CD1c-positive myeloid dendritic cell (primary cell): ENCODE results near the gene MYO1B.

Experiments used
- DNase-seq: peaks from one replicate; pipeline ENCODE4 v3.0.0-alpha.2; 2016; ENCODE audit errors: extremely low spot score

MYO1B gene

DNA sequence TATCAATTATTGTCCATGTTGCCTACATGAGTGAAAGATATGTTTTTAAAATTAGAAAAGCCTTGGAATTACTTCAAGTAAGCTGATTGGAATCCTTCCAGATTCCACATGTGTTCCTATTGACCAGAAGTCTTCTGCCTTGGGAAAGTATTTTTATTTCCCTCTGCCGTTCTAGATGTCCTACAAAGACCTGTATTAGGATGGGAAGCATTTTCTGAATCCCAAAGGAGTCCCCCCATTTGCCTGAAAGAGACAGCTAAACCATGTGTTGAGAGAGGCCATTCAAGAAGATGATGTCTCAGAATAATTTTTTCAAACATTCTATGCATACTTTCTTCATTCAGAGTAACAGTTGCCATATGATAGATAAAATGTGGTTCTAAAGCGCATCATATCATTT lies 19.0 kb upstream of the MYO1B start:
- DNase-seq, result no peak

- no peak for DNase-seq
Observed at GRCh38 chr2:191228333-191228732, 16.9 kb upstream of the MYO1B start.

DNA sequence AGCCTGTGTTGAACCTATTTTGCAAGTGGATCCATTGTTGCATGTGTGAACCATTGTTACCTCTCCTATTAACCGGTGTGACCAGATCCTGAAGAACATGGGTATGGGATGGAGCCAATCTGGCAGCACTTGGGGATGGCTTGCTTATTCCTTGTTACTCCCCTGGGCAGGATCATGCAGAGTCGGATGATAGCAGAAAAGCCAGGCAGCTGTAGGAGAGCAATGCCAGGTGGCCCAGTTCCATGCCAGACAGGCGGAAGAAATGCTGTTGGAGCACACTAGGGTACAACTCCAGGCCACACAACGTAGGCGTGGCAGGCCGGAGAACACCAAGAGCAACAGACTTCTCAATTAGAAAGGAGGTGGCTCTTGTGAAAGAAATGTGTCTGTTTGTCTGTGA lies 16.3 kb upstream of the MYO1B start:
- DNase-seq, result no peak

- no peak for DNase-seq
Observed at GRCh38 chr2:191230174-191230573, 15.0 kb upstream of the MYO1B start.

- no peak for DNase-seq
Observed at GRCh38 chr2:191231995-191232394, 13.2 kb upstream of the MYO1B start.

- DNase-seq, result no peak
Observed at GRCh38 chr2:191233533-191233932, 11.7 kb upstream of the MYO1B start.

DNA sequence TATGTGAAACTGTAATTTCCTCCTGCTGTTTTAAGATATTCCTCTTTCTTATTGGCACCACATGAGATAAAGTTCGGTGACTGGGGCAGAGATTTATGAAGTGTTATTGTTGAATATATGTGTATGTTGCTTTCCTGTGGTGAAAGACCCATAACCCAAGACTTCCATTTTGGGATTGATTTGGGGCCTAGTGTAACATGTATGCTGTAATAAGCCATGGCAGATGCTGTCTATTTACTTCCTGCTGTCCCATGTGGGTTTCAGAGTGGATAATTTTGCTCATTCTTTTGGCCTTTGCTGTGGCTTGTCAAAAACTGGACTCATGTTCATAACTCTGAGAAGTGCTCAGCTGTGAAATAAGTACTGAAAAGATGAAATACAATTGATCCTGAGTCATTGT lies 10.8 kb upstream of the MYO1B start:
- no peak for DNase-seq

- no peak for DNase-seq
Observed at GRCh38 chr2:191240871-191241270, 4.3 kb upstream of the MYO1B start.

- DNase-seq, result no peak
Observed at GRCh38 chr2:191241418-191241817, 3.8 kb upstream of the MYO1B start.

GRCh38 chr2:191243154-191243553 lies 2.0 kb upstream of the MYO1B start:
- DNase-seq, result no peak

DNA sequence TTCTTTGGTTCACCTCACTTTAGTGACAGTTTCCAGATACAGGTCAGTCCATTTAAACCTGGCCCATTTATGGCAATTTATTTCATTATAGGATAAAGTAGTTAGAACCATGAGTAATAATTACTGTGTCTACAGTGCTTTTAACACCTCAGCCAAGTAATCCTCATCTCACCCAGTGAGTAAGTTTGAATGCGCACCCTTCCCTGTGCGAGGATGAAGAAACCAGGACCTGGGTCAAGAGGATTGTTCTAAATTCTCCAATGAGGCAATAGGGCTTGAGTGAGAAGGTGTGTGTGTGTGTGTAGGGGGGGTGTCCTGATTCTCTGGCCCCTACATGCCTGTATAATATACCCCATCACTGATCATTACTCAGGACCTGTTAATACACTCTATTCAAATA lies 854 bp upstream of the MYO1B start:
- DNase-seq, result no peak

- DNase-seq, result no peak
Observed at GRCh38 chr2:191245869-191246531, 796 bp downstream of the MYO1B start.

DNA sequence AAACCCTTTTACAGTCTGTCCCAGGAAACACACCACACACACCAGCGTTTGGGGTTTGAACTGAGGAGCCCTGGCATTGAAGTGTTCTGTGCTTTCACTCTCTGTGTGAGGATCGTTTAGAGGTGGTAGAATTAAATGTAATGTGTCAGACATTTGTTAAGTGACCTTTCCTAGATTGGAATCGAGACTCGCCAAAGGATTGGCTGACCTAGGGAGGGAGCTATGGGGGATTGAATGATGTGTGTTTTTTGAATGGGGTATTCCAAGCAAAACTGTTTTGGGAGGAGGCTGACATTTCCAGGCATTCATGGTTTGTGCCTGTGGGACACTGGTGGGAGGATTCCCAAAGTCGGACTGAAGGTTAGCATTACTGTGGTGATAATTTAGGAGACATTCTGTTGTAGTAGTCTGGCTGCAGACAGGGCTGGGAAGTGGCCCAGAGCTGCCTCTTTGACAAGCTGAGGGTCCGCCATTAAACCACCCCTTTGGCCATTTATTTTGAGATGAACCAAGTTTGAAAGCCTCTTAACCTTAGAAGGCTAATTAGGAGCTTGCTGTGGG lies 1.7 kb downstream of the MYO1B start:
- DNase-seq, result no peak

DNA sequence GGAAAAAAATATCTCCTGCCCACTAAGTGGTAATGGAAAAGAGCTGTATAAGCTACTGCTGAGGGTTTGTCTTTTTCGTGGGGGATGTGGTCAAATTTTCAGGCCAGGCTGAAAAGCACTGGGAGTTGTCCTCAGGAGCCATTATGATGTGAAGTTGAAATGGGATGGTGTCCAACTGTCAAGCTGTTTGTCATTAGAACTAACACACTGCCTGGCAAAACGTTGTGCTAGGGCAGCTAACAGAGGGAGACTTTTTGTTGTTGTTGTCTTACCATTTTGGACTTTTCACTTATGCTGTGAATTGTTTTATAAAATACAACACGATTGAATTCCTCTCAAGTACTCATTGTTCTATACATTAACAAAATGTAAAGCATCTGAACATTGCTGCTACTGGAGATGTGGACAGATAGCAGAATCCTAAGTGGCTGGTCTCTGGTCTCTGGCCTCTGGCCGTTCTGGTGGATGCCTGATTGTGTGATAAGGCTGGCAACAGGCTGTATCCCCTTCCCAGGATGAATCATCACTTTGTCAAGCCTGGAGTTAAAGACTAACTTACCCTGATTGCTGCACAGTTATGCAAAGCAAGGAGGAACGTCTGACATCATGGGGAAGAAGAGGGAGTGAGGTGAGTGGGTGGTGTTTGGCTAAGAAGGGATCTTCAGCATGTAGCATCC lies 2.3 kb downstream of the MYO1B start:
- DNase-seq, result peak; percentile 37

DNA sequence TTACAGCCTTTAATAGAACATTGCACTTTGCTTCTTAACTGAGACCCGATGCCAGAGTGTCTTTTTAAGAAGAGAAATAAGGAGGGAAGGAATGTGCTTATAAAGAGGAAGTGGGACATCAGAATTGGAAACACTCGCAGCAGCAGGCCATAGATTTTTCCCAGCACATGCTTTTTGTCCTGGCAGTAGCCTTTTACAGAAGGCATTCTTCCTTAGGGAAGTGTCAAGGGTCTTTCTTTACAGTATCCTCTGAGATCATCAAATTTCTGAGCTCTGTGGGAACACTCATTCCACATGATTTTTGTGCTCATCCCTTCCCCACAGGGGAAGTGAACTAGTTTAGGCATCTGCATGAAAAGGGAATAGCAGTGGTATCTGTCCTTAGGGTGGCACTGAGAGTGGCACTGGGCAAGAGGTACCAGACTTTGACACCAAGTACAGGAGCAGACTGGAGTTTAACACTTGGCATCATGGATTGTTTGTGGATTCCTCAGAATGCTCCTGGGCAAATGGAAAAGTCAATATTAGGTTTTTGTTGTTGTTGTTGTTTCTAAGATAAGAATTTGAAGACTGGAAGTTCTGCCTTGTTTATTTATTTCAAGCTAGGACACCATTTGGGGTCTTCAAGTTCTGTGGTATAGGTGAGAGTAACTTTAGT lies 4.1 kb downstream of the MYO1B start:
- no peak for DNase-seq

GRCh38 chr2:191250400-191250799 lies 5.2 kb downstream of the MYO1B start:
- no peak for DNase-seq

DNA sequence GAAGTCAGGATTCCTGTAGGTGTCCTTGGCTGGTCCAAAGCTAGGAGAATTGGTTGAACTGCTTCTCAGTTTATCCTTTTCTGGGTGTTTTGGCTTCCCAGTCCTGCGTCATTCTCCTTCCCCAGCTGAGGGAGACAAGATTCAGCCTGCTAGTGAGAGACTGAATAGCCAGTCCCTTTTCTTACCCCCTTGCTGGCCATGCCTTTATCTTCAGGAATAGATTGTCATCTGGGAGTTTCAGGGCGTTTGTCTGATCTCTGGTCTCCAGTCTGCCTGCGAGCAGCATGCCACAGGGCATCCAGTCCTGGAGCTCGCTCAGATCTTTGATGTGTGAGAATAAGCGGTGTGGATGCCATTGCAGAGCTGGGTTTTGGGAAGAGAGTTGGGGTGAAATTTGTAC lies 5.8 kb downstream of the MYO1B start:
- DNase-seq, result no peak

GRCh38 chr2:191252699-191253098 lies 7.5 kb downstream of the MYO1B start:
- DNase-seq, result no peak

- no peak for DNase-seq
Observed at GRCh38 chr2:191253476-191253875, 8.3 kb downstream of the MYO1B start.

GRCh38 chr2:191255271-191255670 lies 10.1 kb downstream of the MYO1B start:
- no peak for DNase-seq

GRCh38 chr2:191255756-191256312 lies 10.6 kb downstream of the MYO1B start:
- DNase-seq, result no peak

- no peak for DNase-seq
Observed at GRCh38 chr2:191257934-191258333, 12.7 kb downstream of the MYO1B start.

DNA sequence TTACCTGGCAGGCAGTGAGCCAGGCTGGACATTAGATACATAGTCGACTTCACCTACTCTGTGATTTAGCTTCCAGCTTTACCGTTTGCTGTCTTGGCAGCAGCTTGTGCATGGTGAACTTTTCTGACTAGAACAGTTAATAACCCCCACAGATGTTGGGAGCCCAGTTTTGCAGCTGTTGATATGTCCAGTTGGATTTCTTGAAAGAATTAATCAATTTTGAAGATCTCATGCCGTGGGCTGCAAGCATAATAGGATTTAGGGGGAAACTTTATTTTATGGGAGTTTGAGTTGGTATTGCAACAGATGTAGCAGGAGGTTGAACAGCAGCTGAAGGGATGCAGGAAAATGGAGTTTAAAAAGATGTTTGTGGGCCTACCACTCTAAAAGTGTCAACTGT lies 13.8 kb downstream of the MYO1B start:
- no peak for DNase-seq
